Right lobe of liver (tissue), 6 donors: ENCODE results near the gene CIBAR2. TPM values are rescaled to one million over a fixed set of nuclear protein-coding genes. Genes with fewer than 3 reads are reported as not detected.

ENCODE experiments used
- ATAC-seq, 4 donors: fragments of 200-7000 bp; cut with Tn5 transposase; one replicate each; pipeline ENCODE4 v1.9.1; 2020; ENCODE audit warnings: mild to moderate bottlenecking in 4 of 4, moderate library complexity in 4 of 4
- DNase-seq, 3 donors: peaks; one replicate each; pipeline ENCODE4 v3.0.0-alpha.2; 2020
- H3K27ac ChIP-seq, 3 donors: fragments of 200-600 bp; one replicate each; pipeline ENCODE4 v1.8.0; 2022
- H3K27me3 ChIP-seq, 2 donors: fragments of 200-600 bp; one replicate each; pipeline ENCODE4 v1.8.0; 2022
- H3K36me3 ChIP-seq, 4 donors: fragments of 200-600 bp; sonication (generic) in 1 of 4; one replicate each; pipeline versions ENCODE4 v1.5.1 to v1.8.0; 2017 to 2022; ENCODE audit warnings: control low read depth in 1 of 4
- H3K4me1 ChIP-seq, 4 donors: fragments of 200-600 bp; sonication (generic) in 1 of 4; one replicate each; pipeline versions ENCODE4 v1.5.1 to v1.8.0; 2017 to 2022; ENCODE audit warnings: control low read depth in 1 of 4
- H3K4me3 ChIP-seq, 3 donors: fragments of 200-600 bp; one replicate each; pipeline ENCODE4 v1.8.0; 2022
- H3K9me3 ChIP-seq, 4 donors: fragments of 200-600 bp; sonication (generic) in 1 of 4; one replicate each; pipeline versions ENCODE4 v1.5.1 to v1.8.0; 2017 to 2022; ENCODE audit warnings: control low read depth in 1 of 4
- CTCF ChIP-seq, 4 donors: fragments of 200-600 bp in 3 of 4; fragments of 450-650 bp in 1 of 4; IDR thresholded peaks; one replicate each; pipeline versions ENCODE4 v1.5.1 to v1.8.0; 2016 to 2022; ENCODE audit warnings: antibody characterized with exemption in 4 of 4, mild to moderate bottlenecking in 2 of 4
- POLR2A ChIP-seq: fragments of 450-650 bp; IDR thresholded peaks from one replicate; pipeline ENCODE4 v1.6.1; 2017; ENCODE audit warnings: antibody characterized with exemption, mild to moderate bottlenecking
- WGBS: methylation state at CpG from one replicate; pipeline ENCODE4 v1.1.6; 2018; ENCODE audit warnings: low coverage, low lambda C conversion rate; ENCODE audit not compliant: insufficient coverage; ENCODE audit errors: missing lambda C conversion rate; 5-methylcytosine and 5-hydroxymethylcytosine counted together
- intact Hi-C, 2 donors: fragments of 100-400 bp; cut with DNase I; formaldehyde crosslinking; loops; one replicate each; pipeline versions ENCODE4 v1.11.2 to v1.14.1; 2022
- long read RNA-seq: library from polyadenylated mRNA; unstranded; transcript quantifications from one replicate; pipeline ENCODE4 v2.0.0, GENCODE V29; 2019
- total RNA-seq, 6 experiments: library from RNA; depleted of rRNA in 2 of 6; stranded (reverse); fragments of >200 nt in 2 of 6; fragmentation: NEBNext Ultra II Directional in 3 of 6; extraction: Animal tissue kit (Norgen Biotek cat#: 25700) in 3 of 6; gene quantifications; one replicate each; pipeline versions ENCODE4 v1.1.0 to v1.2.4, GENCODE V29; 2016 to 2023
- donor health status: DM: no; HTN: yes; CAD: no.
- donor health status: DM: no; HTN: no; CAD: no.
- donor health status: DM: no; HTN: no; CAD: no.
- donor health status: DM: no; HTN: yes; CAD: no.
- donor health status: DM: no; HTN: yes; CAD: no.

CIBAR2 gene
- not detected for total RNA-seq
- long read RNA-seq: 0 reads

DNA sequence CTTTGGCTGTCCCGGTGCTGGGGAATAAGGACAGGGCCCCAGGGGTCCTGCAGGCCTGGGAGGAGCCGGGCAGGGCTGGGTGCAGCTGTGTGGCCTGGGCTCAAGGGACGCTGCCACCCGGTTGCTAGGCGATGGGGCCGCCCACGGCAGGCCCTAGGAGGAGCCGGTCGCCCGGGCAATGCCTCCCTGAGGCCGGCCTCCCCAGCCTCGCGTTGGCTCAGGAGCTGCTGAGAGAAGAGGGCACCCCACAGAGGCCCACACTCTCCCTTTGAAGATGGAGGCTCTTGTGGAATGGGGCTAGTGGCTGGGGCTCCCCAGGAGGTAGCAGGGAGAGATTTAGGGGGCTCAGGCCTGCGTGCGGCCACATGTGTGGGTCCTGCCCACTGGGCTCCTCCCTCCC, at the start of gene CIBAR2:
Gene CIBAR2 (minus strand): TSS at position 109 of the 400 bp plus-strand sequence. CDS start 120 bp downstream, outside the sequence.
- intact Hi-C loops: loop anchor here in 1 of 2 donors (10.0 kb wide), 2 partner anchors 122 to 162 kb away; no protein-coding TSS in a partner anchor
- no CpG with 5 or more reads among the region's 15 CpGs for WGBS
- H3K27me3 ChIP-seq: no peaks in the 10 kb centered on the region
- H3K27ac ChIP-seq: no peak within 1 kb of the TSS
- no peaks in the 10 kb centered on the region for H3K36me3 ChIP-seq
- peaks cover 0 to 10% (median 0%) of the 10 kb centered on the region in 4 donors for H3K4me1 ChIP-seq
- no peak for ATAC-seq
- no peak for DNase-seq
- no peak for TF ChIP-seq POLR2A
- TF ChIP-seq CTCF (IDR thresholded peaks at IDR 0.05): no peak
- no peak within 1 kb of the TSS for H3K4me3 ChIP-seq
- no peaks in the 10 kb centered on the region for H3K9me3 ChIP-seq

DNA sequence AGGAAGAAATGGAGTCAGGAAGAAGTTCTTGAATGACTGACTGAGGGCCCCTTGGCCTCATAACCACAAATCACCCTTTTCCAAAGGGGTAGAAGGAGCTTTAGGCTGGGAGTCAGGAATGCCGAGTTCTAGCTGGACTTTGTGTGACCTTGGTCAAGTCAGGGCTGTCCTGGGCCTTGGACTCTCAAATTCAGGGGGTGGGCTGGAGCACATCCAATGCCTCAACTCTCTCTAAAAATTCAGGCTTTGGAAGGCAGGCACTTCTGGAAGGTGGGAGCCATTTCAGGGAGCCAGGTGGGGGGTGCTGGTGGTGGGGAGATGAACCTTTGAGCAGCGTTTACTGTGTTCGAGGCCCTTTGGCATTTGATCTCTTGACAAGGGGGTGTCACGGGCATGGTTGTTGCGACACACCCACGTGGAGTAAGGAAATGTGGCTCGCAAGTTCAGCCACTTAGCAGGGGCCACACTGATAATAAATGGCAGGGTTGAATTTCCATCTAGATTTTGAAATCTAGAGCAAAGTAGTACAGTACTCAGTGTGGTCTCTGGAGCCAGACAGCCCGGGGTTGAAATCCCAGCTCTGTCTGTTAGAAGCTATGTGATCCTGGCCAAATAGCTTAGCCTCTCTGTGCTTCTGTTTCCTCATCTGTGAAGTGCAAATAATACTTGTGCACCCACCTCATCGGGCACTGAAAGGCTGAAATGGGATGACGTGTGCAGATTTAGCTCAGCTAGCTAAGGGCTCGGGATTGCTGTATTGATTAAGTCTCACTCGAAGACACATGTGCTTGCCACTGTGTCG, 47.1 kb upstream of the CIBAR2 start:
- TF ChIP-seq POLR2A (no peak), CTCF (IDR thresholded peaks at IDR 0.05) (no peak)
- DNase-seq (peak in 1 of 3 donors; percentile 81), ATAC-seq (peak; percentile 57 to 72 (median 62))
- intact Hi-C loops: no loop called here
- Histone ChIP-seq H3K36me3 (no peaks in the 10 kb centered on the region), H3K9me3 (no peaks in the 10 kb centered on the region), H3K27ac (peak overlapping the region in 2 of 3 donors; percentile 64 to 67), H3K27me3 (no peaks in the 10 kb centered on the region), H3K4me3 (no peak overlapping the region), H3K4me1 (peaks cover 0 to 25% (median 10%) of the 10 kb centered on the region in 4 donors)
- 27% methylated on average over 13 of the region's 13 CpGs for WGBS

DNA sequence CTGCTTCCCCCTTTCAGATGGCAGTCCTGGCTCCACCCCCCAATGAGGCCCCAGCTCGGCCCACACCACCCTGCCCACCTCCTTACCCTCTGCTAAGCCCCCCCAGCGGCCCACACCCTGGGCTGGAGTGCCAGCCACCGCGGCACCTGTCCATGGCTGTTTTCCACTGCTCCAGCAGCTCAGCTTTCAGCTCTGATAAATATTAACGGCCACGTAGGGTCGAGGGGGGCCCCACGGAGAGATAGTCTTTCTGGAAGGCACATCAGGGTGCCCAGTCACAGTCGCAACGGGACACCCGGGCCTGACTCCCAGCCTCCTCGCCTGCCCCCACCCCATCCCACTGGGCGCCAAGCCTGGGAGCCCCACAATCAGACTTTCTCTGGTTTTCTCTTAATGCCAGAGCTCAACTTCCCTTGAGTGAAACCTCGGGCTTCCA, 46.5 kb upstream of the CIBAR2 start:
- 74% methylated on average over 7 of the region's 14 CpGs for WGBS
- Histone ChIP-seq H3K9me3 (no peaks in the 10 kb centered on the region), H3K36me3 (no peaks in the 10 kb centered on the region), H3K27ac (peak overlapping the region in 2 of 3 donors; percentile 26 to 64), H3K4me1 (peaks cover 0 to 25% (median 10%) of the 10 kb centered on the region in 4 donors), H3K27me3 (no peaks in the 10 kb centered on the region), H3K4me3 (no peak overlapping the region)
- intact Hi-C loops: no loop called here
- ATAC-seq (no peak), DNase-seq (no peak)
- TF ChIP-seq CTCF (IDR thresholded peaks at IDR 0.05) (no peak), POLR2A (no peak)

GRCh38 chr16:85157813-85158742, 45.8 kb upstream of the CIBAR2 start:
- Histone ChIP-seq H3K36me3 (no peaks in the 10 kb centered on the region), H3K27ac (peak overlapping the region in 1 of 3 donors; percentile 43), H3K4me3 (peak overlapping the region in 1 of 3 donors; percentile 10), H3K9me3 (no peaks in the 10 kb centered on the region), H3K4me1 (peaks cover 0 to 25% (median 10%) of the 10 kb centered on the region in 4 donors), H3K27me3 (no peaks in the 10 kb centered on the region)
- WGBS: 31% methylated on average over 9 of the region's 19 CpGs
- intact Hi-C loops: no loop called here
- TF ChIP-seq POLR2A (no peak), CTCF (IDR thresholded peaks at IDR 0.05) (no peak)
- no peak for DNase-seq
- ATAC-seq: peak; percentile 23 to 49 (median 46)
